Measurements from ENCODE around the gene TAF15.

Gene TAF15

DNA sequence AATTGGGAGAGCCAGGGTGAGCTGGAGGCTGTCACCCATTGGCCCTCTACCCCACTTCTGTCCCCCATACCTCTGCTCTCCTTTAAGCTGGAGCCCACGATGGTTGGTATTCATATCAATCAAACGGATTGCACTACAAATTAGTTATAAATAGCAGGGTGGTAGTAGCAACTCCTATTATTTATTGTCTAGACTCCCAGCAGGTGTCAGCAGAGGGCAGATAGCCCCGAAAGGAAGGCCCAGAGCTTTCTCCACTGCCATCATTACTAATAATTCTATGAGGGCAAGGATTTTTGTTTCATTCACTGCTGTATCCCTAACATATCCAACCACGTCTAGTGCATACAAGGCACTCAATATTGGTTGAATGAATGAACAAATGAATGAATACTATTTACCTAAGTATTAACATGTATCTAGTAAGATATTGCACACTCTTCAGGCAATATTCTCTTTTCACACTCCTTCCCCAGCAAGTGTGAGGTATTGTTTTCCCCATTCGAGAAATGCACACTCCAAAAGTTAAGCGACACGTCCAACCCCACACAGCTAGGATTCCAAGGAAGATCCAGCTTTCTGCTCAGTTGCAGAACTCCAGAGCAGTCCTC is 42.3 kb upstream of the TAF15 start:
- Histone ChIP-seq H3K4me2 (no peak overlapping the region), H3K79me2 (ENCODE audit: insufficient read depth, low read depth) (no peaks in the 10 kb centered on the region), H3K36me3 (ENCODE audit: insufficient read depth) (no peaks in the 10 kb centered on the region), H2AFZ (ENCODE audit: low read depth) (no peak overlapping the region), H3K27me3 (ENCODE audit: insufficient read depth, low read depth) (no peaks in the 10 kb centered on the region), H3K4me1 (ENCODE audit: low read depth, poor library complexity, severe bottlenecking) (peaks cover 5% of the 10 kb centered on the region), H3K4me3 (IDR thresholded peaks at IDR 0.05; ENCODE audit: insufficient read depth, low read depth, low read length) (no peak overlapping the region), H3K9ac (no peak overlapping the region), H4K20me1 (ENCODE audit: insufficient read depth) (no peaks in the 10 kb centered on the region), H3K27ac (no peak overlapping the region)
- TF ChIP-seq CTCF (conservative IDR thresholded peaks at IDR 0.05; ENCODE audit: low read depth, low read length) = no peak; the same call in 1 of the 2 replicates

DNA sequence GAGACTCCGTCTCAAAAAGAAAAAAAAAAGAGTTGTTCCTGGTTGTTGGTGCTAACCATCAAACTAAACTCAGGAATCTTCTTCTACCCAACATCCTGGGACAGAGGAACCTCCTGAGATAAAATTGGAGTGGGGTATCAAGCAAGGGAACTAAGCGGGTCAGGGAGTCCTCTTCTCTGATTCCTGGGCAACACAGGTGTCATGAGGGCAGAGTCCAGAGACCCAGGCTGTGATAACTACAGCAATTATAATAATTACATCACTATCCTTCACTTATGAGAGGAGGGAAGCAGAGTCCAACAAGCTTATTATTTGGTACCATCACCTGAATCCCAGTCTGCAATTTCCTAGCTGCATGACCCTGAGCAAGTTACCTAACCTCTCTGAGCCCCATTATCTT is 40.5 kb upstream of the TAF15 start:
- no peaks in the 10 kb centered on the region for H3K79me2 ChIP-seq (ENCODE audit: insufficient read depth, low read depth)
- H3K4me3 ChIP-seq (IDR thresholded peaks at IDR 0.05; ENCODE audit: insufficient read depth, low read depth, low read length) = no peak overlapping the region
- no peak for TF ChIP-seq CTCF (conservative IDR thresholded peaks at IDR 0.05; ENCODE audit: low read depth, low read length)
- H3K27ac ChIP-seq = no peak overlapping the region
- H3K27me3 ChIP-seq (ENCODE audit: insufficient read depth, low read depth) = no peaks in the 10 kb centered on the region
- H4K20me1 ChIP-seq (ENCODE audit: insufficient read depth) = no peaks in the 10 kb centered on the region
- H3K4me2 ChIP-seq = no peak overlapping the region
- H3K36me3 ChIP-seq (ENCODE audit: insufficient read depth) = no peaks in the 10 kb centered on the region
- H3K9ac ChIP-seq = no peak overlapping the region
- no peak overlapping the region for H2AFZ ChIP-seq (ENCODE audit: low read depth)
- peaks cover 5% of the 10 kb centered on the region for H3K4me1 ChIP-seq (ENCODE audit: low read depth, poor library complexity, severe bottlenecking)

GRCh38 chr17:35769895-35770486 is 39.3 kb upstream of the TAF15 start:
- H3K4me1 ChIP-seq (ENCODE audit: low read depth, poor library complexity, severe bottlenecking) = peaks cover 3% of the 10 kb centered on the region

GRCh38 chr17:35773129-35773528 is 36.2 kb upstream of the TAF15 start:
- H3K9ac ChIP-seq = no peak overlapping the region
- H3K36me3 ChIP-seq (ENCODE audit: insufficient read depth) = no peaks in the 10 kb centered on the region
- H3K79me2 ChIP-seq (ENCODE audit: insufficient read depth, low read depth) = no peaks in the 10 kb centered on the region
- TF ChIP-seq CTCF (conservative IDR thresholded peaks at IDR 0.05; ENCODE audit: low read depth, low read length) = no peak
- no peak overlapping the region for H2AFZ ChIP-seq (ENCODE audit: low read depth)
- no peaks in the 10 kb centered on the region for H3K27me3 ChIP-seq (ENCODE audit: insufficient read depth, low read depth)
- no peak overlapping the region for H3K4me3 ChIP-seq (IDR thresholded peaks at IDR 0.05; ENCODE audit: insufficient read depth, low read depth, low read length)
- no peaks in the 10 kb centered on the region for H4K20me1 ChIP-seq (ENCODE audit: insufficient read depth)
- no peak overlapping the region for H3K27ac ChIP-seq
- H3K4me2 ChIP-seq = no peak overlapping the region
- no peaks in the 10 kb centered on the region for H3K4me1 ChIP-seq (ENCODE audit: low read depth, poor library complexity, severe bottlenecking)

More at GRCh38 chr17:35769895-35770486, 39.3 kb upstream of the TAF15 start:
- no peaks in the 10 kb centered on the region for H3K27me3 ChIP-seq (ENCODE audit: insufficient read depth, low read depth)
- H3K9ac ChIP-seq = no peak overlapping the region
- no peaks in the 10 kb centered on the region for H3K36me3 ChIP-seq (ENCODE audit: insufficient read depth)
- no peak for TF ChIP-seq CTCF (conservative IDR thresholded peaks at IDR 0.05; ENCODE audit: low read depth, low read length)
- no peak overlapping the region for H3K4me2 ChIP-seq
- no peak overlapping the region for H2AFZ ChIP-seq (ENCODE audit: low read depth)
- no peaks in the 10 kb centered on the region for H4K20me1 ChIP-seq (ENCODE audit: insufficient read depth)
- no peak overlapping the region for H3K27ac ChIP-seq
- H3K4me3 ChIP-seq (IDR thresholded peaks at IDR 0.05; ENCODE audit: insufficient read depth, low read depth, low read length) = no peak overlapping the region
- H3K79me2 ChIP-seq (ENCODE audit: insufficient read depth, low read depth) = no peaks in the 10 kb centered on the region

Data from KMS-11 (cell line).